ENCODE results near the gene RSAD2.

Gene RSAD2

DNA sequence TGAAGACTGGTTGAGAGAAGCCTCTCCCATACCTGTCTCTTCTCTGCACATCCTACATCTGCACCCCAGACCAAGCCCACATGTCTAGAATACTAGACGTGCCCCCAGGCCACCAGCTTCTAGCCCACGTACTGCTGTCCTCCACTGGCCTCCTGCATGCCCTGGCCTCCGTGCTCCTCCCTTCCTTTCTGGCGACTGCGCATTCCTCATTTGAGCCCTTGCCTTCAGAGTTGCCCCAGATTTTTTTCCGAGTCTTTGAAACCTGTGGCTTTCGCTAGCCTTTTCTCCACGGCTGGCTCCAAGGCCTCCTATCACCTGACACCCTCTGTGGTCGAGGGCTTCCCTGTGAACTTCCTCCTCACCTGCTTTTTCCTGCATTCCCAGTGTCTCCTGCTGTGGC is 50.9 kb downstream of the RSAD2 start:
- DNase-seq = no peak

DNA sequence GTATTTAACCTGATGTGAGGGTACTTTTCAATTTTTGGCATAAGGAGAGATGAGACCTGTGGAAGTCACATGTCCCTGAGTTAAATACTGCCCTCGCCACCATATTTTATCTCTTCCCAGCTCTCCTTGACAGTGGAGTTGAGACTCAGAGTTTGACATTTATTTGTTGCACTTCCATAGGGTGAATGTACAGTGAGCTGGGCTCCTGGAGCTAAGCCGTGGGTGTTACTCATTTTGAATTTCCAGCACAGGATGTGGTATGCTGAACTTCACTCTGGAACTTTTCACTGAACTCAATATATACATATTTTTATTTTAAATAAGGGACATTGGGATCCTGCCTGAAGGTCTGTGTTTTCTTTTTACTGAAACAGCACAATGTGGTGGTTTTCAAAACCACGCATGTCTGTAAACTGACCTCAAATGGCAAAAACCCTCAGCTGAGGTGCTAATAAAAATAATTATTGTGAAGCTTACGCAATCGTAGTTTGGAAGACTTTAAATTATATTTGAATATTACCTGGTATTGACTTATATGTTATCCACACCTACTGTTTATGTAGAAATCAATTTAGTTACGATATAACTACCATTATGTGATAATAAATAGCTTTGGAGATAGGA is 51.7 kb downstream of the RSAD2 start:
- peak; percentile 21 for DNase-seq

DNA sequence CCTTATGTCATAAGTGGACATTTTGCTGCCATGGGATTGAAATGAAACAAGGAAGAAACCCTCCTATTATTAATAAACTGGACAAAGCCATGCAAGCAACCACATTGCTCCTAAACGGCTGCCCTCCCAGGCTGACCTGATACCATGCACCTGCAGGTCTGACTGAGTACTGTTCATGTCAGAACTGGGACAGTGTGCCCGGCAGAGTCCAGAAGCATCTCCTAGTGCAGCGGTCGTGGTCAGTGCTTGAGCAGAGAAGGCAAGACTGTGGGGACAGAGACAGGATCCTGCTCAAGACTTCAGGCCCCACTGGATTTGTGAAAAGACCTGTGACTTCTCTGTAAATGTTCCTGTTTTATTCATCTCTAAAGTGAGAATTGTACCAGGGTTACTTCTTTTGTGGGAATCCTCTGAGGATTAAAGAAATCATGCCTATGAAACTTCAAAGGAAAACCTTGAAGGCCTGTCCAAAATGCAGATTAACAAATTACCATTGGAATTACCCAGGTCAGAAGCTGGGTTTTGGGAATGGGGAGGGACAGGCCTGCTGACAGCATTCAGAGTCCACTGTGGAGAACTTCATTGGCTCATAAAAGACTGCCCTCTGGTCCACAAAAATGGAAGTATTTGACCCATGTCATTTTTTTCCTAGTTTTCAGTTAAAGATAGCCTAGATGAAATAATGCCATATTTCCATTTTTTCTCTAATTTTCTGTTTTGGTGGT is 53.5 kb downstream of the RSAD2 start:
- peak; percentile 42 for DNase-seq

DNA sequence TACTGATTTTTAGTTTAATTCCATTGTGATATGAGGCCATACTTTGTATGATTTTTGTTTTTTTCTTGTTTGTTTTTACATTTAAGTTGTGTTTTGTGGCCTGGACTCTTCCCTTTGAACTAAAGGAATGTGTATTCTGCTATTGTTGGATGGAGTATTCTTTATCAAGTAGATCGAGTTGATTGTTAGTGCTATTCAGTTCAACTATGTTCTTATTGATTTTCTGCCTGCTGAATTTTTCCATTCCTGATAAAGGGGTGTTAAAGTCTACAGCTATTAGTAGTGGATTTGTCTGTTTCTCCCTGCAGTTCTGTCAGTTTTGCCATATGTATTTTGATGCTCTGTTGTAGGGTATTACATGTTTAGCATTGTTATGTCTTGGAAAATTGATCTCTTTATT is 54.2 kb downstream of the RSAD2 start:
- DNase-seq = no peak

DNA sequence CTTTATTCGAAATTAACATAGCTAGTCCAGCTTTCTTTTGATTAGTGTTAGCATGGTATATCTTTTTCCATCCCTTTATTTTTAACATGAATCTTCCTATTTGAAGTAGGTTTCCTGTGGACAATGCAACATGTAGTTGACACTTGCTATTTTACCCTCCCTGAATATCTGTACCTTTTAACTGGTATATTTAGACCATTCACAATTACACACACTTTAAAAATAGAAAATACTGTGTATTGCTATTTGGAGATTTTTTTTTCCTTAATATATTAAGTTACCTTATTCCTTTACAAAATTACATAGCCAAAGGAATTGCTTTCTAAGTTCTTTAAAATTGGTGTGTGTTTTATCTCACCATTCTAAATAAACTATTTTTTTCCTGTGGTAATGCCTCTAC is 54.6 kb downstream of the RSAD2 start:
- no peak for DNase-seq

DNA sequence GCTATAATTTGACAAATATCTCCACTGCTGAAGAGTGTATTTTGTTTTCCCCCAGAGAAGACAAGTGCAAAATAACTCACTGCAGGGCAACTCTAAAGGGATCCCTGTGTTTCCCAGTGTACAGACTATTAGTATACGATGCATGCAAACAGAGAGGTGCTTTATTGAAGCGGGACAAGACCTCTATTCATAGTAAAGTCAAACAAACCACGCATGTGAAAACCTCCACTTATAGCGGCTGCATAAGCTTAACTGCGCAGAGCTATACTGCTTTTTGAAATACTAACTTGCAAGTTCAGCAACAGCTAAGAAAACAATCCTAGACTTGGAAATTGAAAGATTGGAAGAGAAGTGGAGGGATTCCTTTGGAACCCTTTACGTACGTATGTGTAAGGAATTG is 55.3 kb downstream of the RSAD2 start:
- no peak for DNase-seq

DNA sequence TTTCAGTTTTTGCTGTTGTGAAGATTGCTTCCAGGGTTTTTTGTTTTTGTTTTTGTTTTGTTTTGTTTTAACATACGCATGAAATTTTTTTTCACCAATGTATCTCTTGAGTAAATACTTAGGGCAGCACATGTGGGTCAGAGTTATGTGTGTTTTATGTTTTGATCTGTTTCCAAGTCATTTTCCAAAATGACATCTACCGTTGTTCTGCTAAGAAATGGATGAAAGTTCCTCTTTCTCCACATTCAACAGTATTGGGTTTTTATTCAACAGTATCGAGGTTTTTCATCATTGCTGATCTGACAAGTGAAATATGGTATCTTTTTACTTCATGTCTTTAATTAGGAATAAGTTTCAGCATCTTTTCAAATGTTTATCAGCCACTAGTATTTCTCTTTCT is 56.3 kb downstream of the RSAD2 start:
- DNase-seq = no peak

DNA sequence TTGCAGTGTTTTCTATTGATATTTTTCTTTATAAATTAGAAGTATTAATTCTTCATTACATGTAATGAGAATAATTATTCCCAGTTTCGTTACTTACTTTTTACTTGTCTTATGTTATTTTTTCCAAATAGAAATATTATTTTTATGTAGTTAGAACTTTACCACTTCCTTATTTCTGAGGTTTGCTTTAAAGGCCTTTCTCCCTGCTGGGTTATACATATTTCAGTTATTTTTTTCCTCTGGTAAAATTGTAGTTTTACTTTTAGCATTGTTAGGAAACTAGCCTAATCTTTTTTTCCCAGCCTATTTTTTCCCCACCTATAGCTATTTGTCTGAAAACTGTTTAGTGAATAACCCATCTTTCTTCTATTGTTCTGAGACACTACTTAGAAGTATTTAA is 56.8 kb downstream of the RSAD2 start:
- no peak for DNase-seq

DNA sequence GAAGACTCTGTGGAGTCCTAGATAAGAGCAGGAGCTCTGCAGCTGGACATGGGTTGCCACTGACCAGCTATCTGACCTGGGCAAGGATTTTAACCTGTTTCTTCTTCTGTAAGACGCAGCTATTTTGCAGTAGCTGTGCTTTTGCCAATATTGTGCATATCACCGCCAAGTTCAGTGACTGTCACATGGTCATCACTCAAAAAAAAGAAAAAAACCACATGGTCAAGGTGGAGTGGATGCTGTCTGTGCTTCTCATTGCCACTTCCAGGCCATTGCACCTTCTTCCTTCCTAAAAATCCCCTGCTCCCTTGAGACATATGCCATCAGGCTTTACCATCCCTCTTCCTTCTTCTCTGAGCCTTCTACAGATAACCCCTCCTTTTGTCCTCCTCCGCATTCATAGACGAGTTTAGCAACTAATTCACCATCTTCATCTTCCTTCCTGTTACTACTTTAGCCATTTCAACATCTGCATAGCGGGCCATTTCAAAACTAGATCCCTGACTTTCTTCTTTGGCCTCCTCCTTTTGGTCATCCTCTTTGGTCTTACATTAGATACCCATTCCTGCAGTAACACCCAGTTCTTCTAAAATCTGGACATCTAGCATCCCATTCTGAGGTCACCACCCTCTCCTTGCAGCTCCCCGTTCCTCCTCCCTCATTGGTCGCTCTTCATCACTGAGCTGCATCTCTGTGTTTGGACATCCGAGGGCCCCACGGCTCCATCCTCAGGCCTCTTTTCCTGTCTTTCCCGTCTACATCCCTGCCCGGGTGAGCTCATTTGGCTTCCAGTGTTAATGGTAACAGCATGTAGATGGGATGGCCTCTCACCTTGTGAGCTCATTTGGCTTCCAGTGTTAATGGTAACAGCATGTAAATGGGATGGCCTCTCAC is 57.4 kb downstream of the RSAD2 start:
- DNase-seq = peak; percentile 41

DNA sequence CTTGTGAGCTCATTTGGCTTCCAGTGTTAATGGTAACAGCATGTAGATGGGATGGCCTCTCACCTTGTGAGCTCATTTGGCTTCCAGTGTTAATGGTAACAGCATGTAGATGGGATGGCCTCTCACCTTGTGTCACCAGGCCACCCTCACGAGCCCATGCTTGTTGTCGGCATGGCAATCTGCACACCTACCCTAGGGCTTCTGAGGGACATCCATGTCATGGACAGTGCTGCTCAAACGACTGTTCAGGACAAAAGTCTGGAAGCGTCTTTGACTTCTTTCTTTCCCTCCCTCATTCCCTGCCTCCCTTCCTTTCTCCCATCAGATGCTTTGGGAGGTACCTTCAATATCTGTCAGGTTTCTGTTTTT is 58.1 kb downstream of the RSAD2 start:
- peak; percentile 51 for DNase-seq

DNA sequence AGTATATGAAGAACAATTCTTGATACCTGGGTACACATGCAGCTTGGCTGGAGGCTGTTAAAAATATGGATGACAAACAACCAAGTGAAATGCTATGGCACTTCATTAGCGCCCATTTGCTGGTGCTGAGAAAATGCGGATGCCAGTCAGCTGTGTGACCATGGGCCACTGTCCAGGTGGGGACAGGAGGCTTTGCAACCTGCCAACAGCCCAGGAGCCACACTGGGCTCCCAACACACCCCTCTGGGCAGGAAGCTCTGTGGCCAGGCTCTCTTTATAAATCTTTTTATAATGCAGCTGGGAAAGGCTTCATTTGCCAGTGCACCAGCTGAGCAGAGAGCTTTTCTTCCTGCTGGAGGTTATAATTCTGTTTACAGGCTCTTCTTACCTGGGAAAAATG is 59.6 kb downstream of the RSAD2 start:
- DNase-seq = peak; percentile 48

DNA sequence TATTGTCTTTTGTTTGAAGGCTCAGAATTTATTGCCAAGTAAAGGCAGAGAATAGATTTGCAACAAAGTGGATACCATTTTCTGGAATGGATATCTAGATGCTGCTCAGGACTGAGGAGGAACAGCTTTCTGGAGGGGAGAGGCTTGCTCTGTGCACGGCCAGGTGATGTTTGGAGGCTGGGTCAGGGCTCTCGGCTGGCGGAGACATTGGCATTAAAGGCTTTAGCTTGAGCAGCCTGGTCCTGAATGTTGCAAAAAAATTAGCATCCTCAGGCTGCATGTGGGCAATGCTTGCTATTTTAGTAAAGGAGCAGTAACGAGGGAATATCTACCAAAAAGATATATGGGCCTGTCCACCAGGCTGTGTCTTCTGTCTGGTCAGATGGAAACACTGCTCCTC is 60.0 kb downstream of the RSAD2 start:
- DNase-seq = peak; percentile 28

DNA sequence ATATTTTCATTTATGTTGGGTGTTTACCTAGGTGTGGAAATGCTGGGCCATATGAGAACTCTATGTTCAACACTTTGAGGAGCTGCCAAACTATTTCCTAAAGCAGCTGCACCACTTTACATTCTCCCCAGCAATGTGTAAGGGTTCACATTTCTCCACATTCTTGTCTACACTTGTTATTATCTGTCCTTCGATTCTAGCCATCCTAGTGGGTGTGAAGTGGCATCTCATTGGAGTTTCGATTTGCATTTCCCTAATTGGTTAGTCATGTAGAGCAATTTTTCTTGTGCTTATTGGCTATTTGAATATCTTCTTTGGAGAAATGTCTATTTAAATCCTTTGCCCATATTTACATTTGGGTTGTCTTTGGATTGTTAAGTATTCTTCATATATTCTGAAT is 61.5 kb downstream of the RSAD2 start:
- DNase-seq = no peak

DNA sequence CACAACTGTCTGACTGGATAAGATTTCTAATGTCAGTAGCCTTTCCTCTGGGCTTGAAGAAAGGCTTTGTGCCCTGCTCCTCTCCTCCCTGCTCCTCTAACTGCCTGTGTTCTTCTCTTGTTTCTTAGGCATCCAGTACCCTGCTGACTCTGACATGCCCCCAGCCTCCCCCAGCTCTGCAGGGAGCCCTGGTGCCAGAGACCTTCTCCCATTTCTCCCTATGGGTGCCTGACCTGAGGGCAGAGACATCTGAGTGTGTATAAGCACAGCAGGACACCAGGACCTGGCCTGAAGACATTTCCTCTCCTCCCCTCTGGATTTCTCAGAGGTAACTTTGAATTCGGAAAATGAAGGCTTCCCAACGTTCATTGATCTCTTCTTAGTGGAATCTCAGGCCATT is 63.2 kb downstream of the RSAD2 start:
- peak; percentile 45 for DNase-seq

DNA sequence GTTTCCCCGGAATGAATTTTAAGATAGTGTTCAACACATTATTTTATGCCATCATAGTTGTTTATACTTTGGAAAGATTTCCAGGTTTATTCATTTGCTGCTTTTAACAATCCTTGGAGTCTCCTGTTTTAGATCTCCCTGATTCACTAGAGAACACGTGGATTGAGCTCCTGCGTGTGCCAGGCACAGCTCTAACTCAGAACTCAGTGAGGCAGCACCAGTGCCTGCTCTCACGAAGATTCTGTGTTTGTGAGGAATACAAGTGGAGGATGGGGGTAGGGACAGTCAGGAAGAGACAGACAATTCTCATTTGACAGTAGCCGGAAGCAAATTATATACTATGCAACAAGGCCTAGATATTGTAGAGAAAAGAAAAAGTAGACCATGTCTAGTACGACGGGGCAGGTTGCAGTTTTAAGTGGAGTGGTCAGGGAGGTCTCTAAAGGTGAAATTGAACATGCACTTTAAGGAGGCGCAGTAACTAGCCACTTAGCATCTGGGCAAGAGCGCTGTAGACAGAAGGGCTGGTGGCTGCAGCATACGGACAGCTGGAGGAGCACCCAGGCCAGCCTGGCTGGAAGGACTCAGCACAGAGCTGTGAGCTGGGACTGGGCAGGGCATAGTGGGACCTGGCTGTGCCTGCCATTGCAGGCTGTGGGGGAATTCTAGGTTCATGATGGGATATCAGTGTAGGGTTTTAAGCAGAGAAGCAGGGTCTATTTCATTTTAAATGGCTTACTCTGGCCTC is 63.9 kb downstream of the RSAD2 start:
- peak; percentile 13 for DNase-seq

DNA sequence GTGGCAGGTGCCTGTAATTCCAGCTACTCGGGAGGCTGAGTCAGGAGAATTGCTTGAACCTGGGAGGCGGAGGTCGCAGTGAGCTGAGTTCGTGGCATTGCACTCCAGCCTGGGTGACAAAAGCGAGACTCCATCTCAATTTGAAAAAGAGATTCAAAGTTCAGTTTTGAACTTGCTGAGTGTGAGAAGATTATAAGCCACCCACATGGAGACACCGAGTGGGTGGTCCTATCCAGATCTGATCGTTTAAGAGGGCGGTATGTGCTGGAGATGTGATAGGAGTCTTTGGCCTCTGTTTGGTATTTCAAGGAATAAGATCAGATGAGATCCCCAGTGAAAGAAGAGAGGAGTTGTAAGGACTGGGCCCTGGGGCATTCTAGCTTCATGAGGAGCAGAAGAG is 65.3 kb downstream of the RSAD2 start:
- peak; percentile 26 for DNase-seq

DNA sequence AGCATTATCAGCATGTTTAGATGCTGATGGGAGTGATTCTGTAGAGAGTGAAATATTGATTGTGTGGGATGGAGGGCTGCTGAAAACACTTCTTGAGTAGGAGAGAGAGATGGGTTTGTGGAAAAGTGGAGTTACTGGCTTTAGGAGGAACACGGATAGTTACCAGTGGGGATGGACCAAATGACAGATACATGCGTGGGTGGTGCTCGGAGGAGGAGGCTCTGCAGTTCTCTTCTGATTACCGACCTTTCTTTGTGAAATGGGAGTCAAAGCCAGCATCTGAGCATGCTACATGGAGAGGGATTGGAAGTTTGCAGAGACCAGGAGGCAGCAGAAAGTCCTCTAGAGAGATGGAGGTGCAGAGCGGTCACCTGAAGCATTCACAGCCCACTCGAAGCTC is 65.9 kb downstream of the RSAD2 start:
- DNase-seq = peak; percentile 32

DNA sequence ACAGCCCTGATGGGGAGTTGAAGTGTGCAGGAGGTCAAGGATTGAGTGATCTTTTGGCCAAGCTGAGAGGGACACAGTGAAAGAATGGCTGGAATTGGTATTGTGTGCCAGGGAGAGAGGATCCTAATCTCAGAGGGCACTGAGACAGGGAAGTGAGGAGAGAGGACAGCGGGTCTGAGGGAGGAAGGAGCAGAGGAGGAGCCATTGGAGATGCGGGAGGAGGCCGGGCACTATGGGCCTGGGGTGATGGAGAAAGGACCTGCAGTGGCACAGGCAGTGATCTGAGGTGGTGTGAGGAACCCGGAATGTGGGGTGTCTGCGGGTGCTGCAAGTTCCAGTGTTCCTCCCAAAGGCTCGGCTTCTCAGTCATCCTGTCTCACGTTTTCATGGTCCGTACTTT is 66.4 kb downstream of the RSAD2 start:
- DNase-seq = peak; percentile 46

DNA sequence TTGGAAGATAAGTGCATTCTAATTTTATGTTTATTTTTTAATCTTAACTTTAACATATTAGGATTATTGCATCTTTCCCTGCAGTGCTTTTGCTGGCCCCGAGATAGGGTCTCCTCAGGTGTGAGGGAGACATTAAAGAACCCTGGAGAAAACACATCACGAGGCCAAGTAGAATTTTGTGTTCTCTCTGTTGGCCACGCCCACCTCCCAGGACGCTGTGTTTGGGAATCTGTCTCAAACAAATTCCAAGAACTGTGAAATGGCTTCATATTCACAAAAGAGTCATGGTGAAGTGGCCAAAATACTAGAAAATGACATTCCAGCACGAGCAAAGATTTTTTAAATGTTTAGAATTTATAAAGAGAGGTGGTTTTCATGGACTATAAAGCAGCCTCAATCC is 67.0 kb downstream of the RSAD2 start:
- DNase-seq = peak; percentile 30

DNA sequence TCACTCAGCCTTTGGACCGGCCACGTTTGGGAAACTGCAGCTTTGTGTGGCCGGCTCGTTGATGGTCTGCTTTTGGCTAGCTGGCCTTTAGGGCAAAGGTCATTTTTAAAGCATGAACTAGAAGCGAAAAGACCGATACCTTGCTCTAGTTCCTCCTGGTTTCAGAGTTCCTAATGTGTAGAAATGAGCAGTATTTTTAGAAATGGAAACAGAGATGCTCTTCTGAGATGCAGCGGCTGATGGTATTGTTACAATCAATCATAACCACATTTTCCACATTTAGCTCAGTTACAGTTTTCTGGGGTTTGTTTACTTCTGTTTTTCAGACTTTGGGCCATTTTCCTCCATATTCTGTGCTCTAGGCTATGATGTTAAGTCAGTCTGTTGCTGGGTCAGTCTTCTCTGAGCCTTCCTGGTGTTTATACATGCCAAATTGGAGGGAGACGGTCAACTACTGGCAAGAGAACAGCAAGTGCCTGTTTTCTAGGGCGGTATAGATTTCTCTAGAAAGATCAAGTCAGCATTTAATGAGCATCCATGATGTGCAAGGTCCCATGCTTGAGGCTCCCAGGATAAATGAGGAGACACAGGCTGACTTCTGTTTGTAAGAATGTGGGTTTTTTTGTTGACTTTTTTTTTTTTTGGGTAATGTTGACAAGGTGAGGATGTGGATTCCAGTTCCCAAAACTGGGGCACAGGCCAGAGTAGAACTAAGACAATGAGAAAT is 67.7 kb downstream of the RSAD2 start:
- DNase-seq = peak; percentile 32

DNA sequence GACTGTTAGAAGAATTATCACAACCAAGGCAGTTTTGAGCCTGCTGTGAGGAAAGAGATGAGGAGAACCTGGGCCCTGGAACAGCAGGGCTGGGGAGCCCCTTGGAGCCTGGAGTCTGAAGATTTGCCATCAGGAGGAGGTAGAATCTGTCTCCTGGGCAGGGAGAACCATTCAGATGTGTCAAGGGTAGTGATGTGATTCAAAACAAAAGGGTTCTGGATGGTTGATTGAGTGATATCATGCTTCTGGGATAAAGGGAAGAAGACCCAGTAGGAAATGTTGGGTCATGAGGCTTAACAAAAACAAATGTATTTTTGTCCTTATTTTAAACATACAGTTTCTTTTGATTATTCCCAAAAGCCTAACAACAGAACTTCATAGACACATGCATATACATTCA is 68.2 kb downstream of the RSAD2 start:
- DNase-seq = no peak

DNA sequence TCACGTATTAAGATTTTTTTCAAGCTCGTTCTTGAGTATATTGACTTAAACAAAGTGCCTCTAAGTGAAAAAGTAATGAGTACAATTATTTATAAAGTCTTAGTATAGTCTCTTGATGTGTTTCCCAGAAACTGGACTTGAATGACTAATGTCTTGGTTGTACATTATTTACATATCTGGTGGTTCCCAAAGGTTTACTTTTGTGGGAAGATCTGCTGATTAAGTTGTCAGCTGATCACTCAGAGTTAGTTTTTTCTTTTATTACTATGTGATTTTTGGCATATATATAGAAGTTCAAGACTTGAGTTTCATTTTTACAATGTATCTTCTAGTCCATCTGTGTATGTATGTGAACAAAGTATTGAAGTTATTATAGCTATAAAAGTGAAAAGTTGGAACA is 69.1 kb downstream of the RSAD2 start:
- DNase-seq = no peak

All from activated CD8-positive, alpha-beta memory T cell treated with anti-CD3 and anti-CD28 coated beads for 24 hours (primary cell).